IPS DF 4.7 (cell line): ENCODE results near the gene ARHGEF19.
"Not testable (repeated sequence)": the region's sequence is repeated elsewhere in the genome, so short reads cannot be mapped to it uniquely, and the experiment has no call there.

ENCODE experiments used
- DNase-seq: peaks from one replicate; pipeline ENCODE4 v3.0.0-alpha.2; 2013; ENCODE audit warnings: low spot score; ENCODE audit errors: extremely low read depth

ARHGEF19 gene

GRCh38 chr1:16212251-16212961, at the start of gene ARHGEF19:
Gene ARHGEF19 (minus strand): TSS chr1:16212652. CDS start chr1:16209054, 3,598 bp downstream.
- DNase-seq = no peak

- DNase-seq = no peak
Measured at GRCh38 chr1:16262067-16262466, 49.6 kb upstream of the ARHGEF19 start.

- DNase-seq = no peak
Measured at GRCh38 chr1:16260814-16261213, 48.4 kb upstream of the ARHGEF19 start.

GRCh38 chr1:16258591-16259135, 46.2 kb upstream of the ARHGEF19 start:
- DNase-seq = no peak

GRCh38 chr1:16257968-16258367, 45.5 kb upstream of the ARHGEF19 start:
- no peak for DNase-seq

- not testable (repeated sequence) for DNase-seq
Measured at GRCh38 chr1:16257556-16257955, 45.1 kb upstream of the ARHGEF19 start.

- no peak for DNase-seq
Measured at GRCh38 chr1:16256478-16256877, 44.0 kb upstream of the ARHGEF19 start.

- DNase-seq = no peak
Measured at GRCh38 chr1:16254263-16254928, 41.9 kb upstream of the ARHGEF19 start.

GRCh38 chr1:16253332-16253922, 41.0 kb upstream of the ARHGEF19 start:
- no peak for DNase-seq

- DNase-seq = no peak
Measured at GRCh38 chr1:16252912-16253311, 40.5 kb upstream of the ARHGEF19 start.

GRCh38 chr1:16251381-16251780, 38.9 kb upstream of the ARHGEF19 start:
- no peak for DNase-seq

- no peak for DNase-seq
Measured at GRCh38 chr1:16250524-16251251, 38.2 kb upstream of the ARHGEF19 start.

- DNase-seq = no peak
Measured at GRCh38 chr1:16249596-16250241, 37.3 kb upstream of the ARHGEF19 start.

GRCh38 chr1:16248603-16249516, 36.4 kb upstream of the ARHGEF19 start:
- no peak for DNase-seq

- no peak for DNase-seq
Measured at GRCh38 chr1:16248007-16248436, 35.6 kb upstream of the ARHGEF19 start.

GRCh38 chr1:16247441-16247840, 35.0 kb upstream of the ARHGEF19 start:
- DNase-seq = no peak

GRCh38 chr1:16246961-16247360, 34.5 kb upstream of the ARHGEF19 start:
- DNase-seq = no peak

- not testable (repeated sequence) for DNase-seq
Measured at GRCh38 chr1:16246239-16246638, 33.8 kb upstream of the ARHGEF19 start.

- DNase-seq = no peak
Measured at GRCh38 chr1:16245476-16246196, 33.2 kb upstream of the ARHGEF19 start.
